RWPE2 (cell line): ENCODE data around the gene UQCRQ.
"Not testable (repeated sequence)": the region's sequence is repeated elsewhere in the genome, so short reads cannot be mapped to it uniquely, and the experiment has no call there.

ENCODE experiments used
- ATAC-seq: fragments of 200-7000 bp; cut with Tn5 transposase; 3 replicates; pipeline ENCODE4 v1.9.1; 2021; ENCODE audit warnings: low read depth
- DNase-seq: peaks from one replicate; pipeline ENCODE4 v3.0.0-alpha.2; 2020; ENCODE audit warnings: low spot score
- H3K27ac ChIP-seq: fragments of 450-650 bp; 2 replicates; pipeline ENCODE4 v1.5.1; 2017; ENCODE audit warnings: mild to moderate bottlenecking; ENCODE audit not compliant: poor library complexity, severe bottlenecking
- H3K27me3 ChIP-seq: fragments of 250-450 bp; sonication (Bioruptor Pico); 2 replicates; pipeline ENCODE4 v1.5.1; 2021; ENCODE audit warnings: mild to moderate bottlenecking, moderate library complexity; ENCODE audit not compliant: insufficient read depth, poor library complexity, severe bottlenecking
- H3K36me3 ChIP-seq: fragments of 250-450 bp; sonication (Bioruptor Pico); 2 replicates; pipeline ENCODE4 v1.5.1; 2020; ENCODE audit warnings: low read depth, mild to moderate bottlenecking, moderate library complexity
- H3K4me1 ChIP-seq: fragments of 250-450 bp; sonication (Bioruptor Pico); 2 replicates; pipeline ENCODE4 v1.5.1; 2021; ENCODE audit warnings: mild to moderate bottlenecking, moderate library complexity; ENCODE audit not compliant: insufficient read depth, poor library complexity, severe bottlenecking
- H3K4me3 ChIP-seq: fragments of 250-450 bp; sonication (Bioruptor Pico); 2 replicates; pipeline ENCODE4 v1.5.1; 2021; ENCODE audit warnings: mild to moderate bottlenecking, moderate library complexity; ENCODE audit not compliant: severe bottlenecking
- H3K9me3 ChIP-seq: fragments of 250-450 bp; sonication (Bioruptor Pico); 2 replicates; pipeline ENCODE4 v1.5.1; 2021; ENCODE audit warnings: mild to moderate bottlenecking, moderate library complexity; ENCODE audit not compliant: severe bottlenecking
- TF ChIP-seq, protein P1 (sequence below): fragments of 450-650 bp; IDR thresholded peaks from one replicate; pipeline ENCODE4 v1.5.1; 2017; ENCODE audit warnings: mild to moderate bottlenecking, moderate library complexity; ENCODE audit not compliant: poor library complexity, severe bottlenecking

UQCRQ gene

DNA sequence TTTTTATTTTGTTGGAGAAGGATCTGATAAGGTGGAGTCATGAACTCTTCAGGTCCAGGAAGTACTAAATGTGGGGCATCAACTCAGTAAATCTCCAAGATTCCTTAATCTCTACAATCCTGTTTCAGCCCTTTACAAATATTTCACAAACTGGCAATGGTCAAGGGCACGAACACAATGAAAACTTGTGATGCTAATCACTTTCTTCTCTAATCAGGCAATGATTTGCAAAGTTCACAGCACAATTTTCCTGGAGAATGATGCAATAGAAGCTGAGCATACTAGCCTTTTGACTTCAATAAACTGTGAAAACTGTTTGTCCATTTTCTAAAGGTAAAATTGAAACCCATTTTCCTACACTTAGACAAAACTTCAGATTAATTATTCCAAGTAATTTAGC is 17.1 kb upstream of the UQCRQ start:
- Histone ChIP-seq H3K27ac (no peak overlapping the region), H3K4me1 (no peaks in the 10 kb centered on the region)
- no peak for ATAC-seq

DNA sequence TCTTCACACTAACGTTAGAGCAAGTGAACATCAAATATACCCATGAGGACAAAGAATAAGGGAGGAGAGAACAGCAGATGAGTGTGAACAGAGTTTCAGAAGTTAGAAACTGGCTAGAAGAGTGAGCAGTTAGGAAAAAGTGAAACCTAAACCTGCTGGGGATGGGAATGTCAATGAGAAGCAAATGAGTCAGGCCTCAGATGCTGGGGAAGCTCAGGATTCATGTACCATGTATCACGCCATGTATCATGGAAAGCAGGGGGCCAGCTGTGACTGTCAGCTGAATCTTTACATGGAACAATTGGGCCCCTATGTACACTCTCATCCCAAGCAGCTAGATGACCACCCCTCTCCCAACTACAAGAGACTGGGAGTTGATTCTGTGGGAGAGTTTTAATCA is 16.4 kb upstream of the UQCRQ start:
- Histone ChIP-seq H3K27ac (no peak overlapping the region), H3K9me3 (no peaks in the 10 kb centered on the region), H3K36me3 (no peaks in the 10 kb centered on the region), H3K4me3 (no peak overlapping the region), H3K27me3 (no peaks in the 10 kb centered on the region), H3K4me1 (no peaks in the 10 kb centered on the region)
- peak; percentile 31; the same call in 2 of the 3 replicates for ATAC-seq
- DNase-seq, result no peak
- TF ChIP-seq, protein P1, sequence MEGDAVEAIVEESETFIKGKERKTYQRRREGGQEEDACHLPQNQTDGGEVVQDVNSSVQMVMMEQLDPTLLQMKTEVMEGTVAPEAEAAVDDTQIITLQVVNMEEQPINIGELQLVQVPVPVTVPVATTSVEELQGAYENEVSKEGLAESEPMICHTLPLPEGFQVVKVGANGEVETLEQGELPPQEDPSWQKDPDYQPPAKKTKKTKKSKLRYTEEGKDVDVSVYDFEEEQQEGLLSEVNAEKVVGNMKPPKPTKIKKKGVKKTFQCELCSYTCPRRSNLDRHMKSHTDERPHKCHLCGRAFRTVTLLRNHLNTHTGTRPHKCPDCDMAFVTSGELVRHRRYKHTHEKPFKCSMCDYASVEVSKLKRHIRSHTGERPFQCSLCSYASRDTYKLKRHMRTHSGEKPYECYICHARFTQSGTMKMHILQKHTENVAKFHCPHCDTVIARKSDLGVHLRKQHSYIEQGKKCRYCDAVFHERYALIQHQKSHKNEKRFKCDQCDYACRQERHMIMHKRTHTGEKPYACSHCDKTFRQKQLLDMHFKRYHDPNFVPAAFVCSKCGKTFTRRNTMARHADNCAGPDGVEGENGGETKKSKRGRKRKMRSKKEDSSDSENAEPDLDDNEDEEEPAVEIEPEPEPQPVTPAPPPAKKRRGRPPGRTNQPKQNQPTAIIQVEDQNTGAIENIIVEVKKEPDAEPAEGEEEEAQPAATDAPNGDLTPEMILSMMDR, result no peak

More for the DNA sequence above, 17.1 kb upstream of the UQCRQ start:
- TF ChIP-seq, protein P1, result no peak
- DNase-seq, result no peak
- Histone ChIP-seq H3K27me3 (no peaks in the 10 kb centered on the region), H3K9me3 (no peaks in the 10 kb centered on the region), H3K4me3 (no peak overlapping the region), H3K36me3 (no peaks in the 10 kb centered on the region)

DNA sequence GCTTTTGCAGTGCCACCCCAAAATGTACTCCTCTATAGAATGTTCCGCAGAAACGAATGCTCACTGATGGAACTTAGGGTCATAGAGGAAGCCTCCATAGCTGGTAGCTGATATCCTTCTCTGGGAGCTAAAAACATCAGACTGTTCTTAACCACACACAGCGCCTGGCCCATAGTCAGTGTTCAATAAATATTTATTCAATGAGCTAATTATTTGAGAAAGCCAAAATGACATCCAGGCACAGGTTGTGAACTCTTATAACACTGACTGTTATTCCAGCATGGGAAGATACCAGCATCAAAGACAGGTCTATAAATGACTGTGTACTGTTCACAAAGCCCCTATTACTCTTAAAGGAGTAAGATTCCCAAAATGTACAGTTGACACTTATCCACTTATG is 13.1 kb upstream of the UQCRQ start:
- no peaks in the 10 kb centered on the region for H3K27me3 ChIP-seq
- TF ChIP-seq, protein P1, result no peak

DNA sequence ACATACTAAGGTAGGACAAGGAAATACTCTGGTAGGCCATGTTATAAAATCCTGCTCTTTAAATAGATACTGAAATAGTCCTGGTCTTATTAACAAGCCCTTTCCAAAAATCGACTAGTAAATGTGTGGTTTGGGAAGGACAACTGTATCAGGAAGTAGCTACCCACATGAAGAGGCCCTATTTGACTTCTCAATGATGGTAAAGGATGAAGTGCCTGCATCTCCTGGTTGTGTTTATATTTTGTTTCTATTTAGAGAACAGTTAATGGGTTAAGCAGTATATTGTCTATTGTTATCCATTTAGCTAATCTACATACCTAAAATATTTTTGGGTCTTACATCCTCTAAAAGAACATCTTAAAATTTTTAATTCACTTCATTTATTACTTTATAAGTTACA is 12.7 kb upstream of the UQCRQ start:
- Histone ChIP-seq H3K27ac (no peak overlapping the region), H3K9me3 (no peaks in the 10 kb centered on the region), H3K27me3 (no peaks in the 10 kb centered on the region), H3K4me3 (no peak overlapping the region), H3K36me3 (no peaks in the 10 kb centered on the region), H3K4me1 (no peaks in the 10 kb centered on the region)
- TF ChIP-seq, protein P1, result no peak
- DNase-seq (no peak), ATAC-seq (no peak)

More for the DNA sequence above, 13.1 kb upstream of the UQCRQ start:
- Histone ChIP-seq H3K36me3 (no peaks in the 10 kb centered on the region), H3K4me3 (no peak overlapping the region), H3K9me3 (no peaks in the 10 kb centered on the region), H3K4me1 (no peaks in the 10 kb centered on the region), H3K27ac (no peak overlapping the region)
- DNase-seq, result no peak
- ATAC-seq, result no peak

DNA sequence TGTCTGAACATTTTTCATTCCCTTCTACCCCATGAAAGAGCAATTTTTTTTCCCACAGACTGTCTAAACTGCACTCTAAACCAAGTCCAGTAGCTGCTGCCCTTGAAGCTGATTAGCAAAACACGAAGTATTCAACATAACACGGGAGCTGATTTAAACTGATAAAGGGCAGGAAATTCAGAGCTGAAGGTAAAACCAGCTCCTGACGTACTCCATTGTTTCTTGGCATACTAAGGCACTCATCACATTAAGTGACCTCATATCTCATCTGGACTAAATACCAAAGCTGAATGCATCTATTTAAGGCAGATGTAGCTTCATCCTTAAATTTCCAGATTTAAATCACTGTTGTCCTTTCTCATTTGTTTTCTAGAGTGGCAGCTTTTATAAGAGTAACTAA is 12.1 kb upstream of the UQCRQ start:
- H3K36me3 ChIP-seq, result no peaks in the 10 kb centered on the region
- no peaks in the 10 kb centered on the region for H3K27me3 ChIP-seq
- H3K4me3 ChIP-seq, result no peak overlapping the region
- ATAC-seq, result no peak
- TF ChIP-seq, protein P1, result no peak
- no peaks in the 10 kb centered on the region for H3K9me3 ChIP-seq
- H3K27ac ChIP-seq, result no peak overlapping the region
- no peak for DNase-seq
- H3K4me1 ChIP-seq, result no peaks in the 10 kb centered on the region

DNA sequence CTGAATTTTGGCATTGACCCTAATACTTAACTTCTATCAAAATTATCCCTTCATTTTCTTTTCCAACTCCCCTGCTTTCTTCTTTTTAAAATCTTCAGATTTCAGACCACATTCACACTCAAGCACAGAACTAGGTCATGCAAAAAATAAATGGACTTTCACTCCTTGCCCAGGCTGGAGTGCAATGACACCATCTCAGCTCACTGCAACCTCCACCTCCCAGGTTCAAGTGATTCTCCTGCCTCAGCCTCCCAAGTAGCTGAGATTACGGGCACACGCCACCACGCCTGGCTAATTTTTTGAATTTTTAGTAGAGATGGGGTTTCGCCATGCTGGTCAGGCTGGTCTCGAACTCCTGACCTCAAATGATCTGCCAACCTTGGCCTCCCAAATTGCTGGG is 11.4 kb upstream of the UQCRQ start:
- not testable (repeated sequence) for ATAC-seq, H3K27ac ChIP-seq, H3K27me3 ChIP-seq, H3K4me1 ChIP-seq, H3K36me3 ChIP-seq, H3K9me3 ChIP-seq, DNase-seq, H3K4me3 ChIP-seq
